ENCODE data around the gene ANTXR1. TPM values are rescaled to one million over a fixed set of nuclear protein-coding genes. Genes with fewer than 3 reads are reported as not detected.

Gene ANTXR1
- total and polyA plus RNA-seq, 9 of the 15 experiments (the other 6 are each of a cell fraction or from before 2014, with no cell fraction given) = 0.07 to 1.00 (median 0.54) TPM

- Histone ChIP-seq H3K4me3 (no peak overlapping the region), H3K9ac (ENCODE audit: insufficient read depth in 1 of 2, low read depth in 2 of 2, low read length in 2 of 2) (no peak overlapping the region), H3K9me3 (replicated peaks; ENCODE audit: control insufficient read depth, insufficient read depth, low read depth, low read length) (no peaks in the 10 kb centered on the region), H3K36me3 (ENCODE audit: control insufficient read depth, insufficient read depth, low read length) (no peaks in the 10 kb centered on the region), H3K9me1 (ENCODE audit: control insufficient read depth, insufficient read depth, low read length) (no peaks in the 10 kb centered on the region), H3K4me1 (replicated peaks in 1 of 2; ENCODE audit: control insufficient read depth in 2 of 2, insufficient read depth in 2 of 2, low read length in 2 of 2) (no peaks in the 10 kb centered on the region), H2AFZ (ENCODE audit: low read depth, low read length) (no peak overlapping the region), H3K27ac (ENCODE audit: extremely low read depth, low read depth, low read length) (no peak overlapping the region), H3K79me2 (ENCODE audit: control insufficient read depth, insufficient read depth, low read length) (no peaks in the 10 kb centered on the region), H4K20me1 (replicated peaks; ENCODE audit: control insufficient read depth, insufficient read depth, low read length) (no peaks in the 10 kb centered on the region), H3K27me3 (ENCODE audit: control insufficient read depth in 2 of 2, insufficient read depth in 2 of 2, low read length in 2 of 2) (peaks cover 0 to 12% of the 10 kb centered on the region in 2 experiments; a peak in 2 of 5 replicates), H3K4me2 (ENCODE audit: insufficient read depth, low read length) (no peak overlapping the region)
- intact Hi-C loops (cut with micrococcal nuclease) (no loop called here), in situ Hi-C loops (cut with MboI) (loop anchor here (25.0 kb wide), 2 partner anchors 279 to 679 kb away; no protein-coding TSS in a partner anchor)
- FAIRE-seq (no peak), ATAC-seq (no peak), DNase-seq (ENCODE audit: extremely low read depth in 1 of 4, low spot score in 3 of 4) (no peak)
- TF ChIP-seq ZNF184 (CRISPR knock-in tag; IDR thresholded peaks at IDR 0.05) = no peak
- no peak for TF ChIP-seq BHLHE40 (IDR thresholded peaks at IDR 0.05; ENCODE audit: low read length)
- TF ChIP-seq STAT5B (CRISPR knock-in tag; IDR thresholded peaks at IDR 0.05) = no peak
- no peak for TF ChIP-seq ZNF644 (tag; IDR thresholded peaks at IDR 0.05; ENCODE audit: low read depth)
- no peak for TF ChIP-seq HINFP (tag; conservative IDR thresholded peaks at IDR 0.05; ENCODE audit: low read depth)
- no peak for TF ChIP-seq HMBOX1 (IDR thresholded peaks at IDR 0.05)
- no peak for TF ChIP-seq ZNF311 (CRISPR knock-in tag; IDR thresholded peaks at IDR 0.05)
- TF ChIP-seq ZNF316 (IDR thresholded peaks at IDR 0.05) = no peak
- TF ChIP-seq PATZ1 (CRISPR knock-in tag; IDR thresholded peaks at IDR 0.05; ENCODE audit: borderline replicate concordance) = no peak
- no peak for TF ChIP-seq MEIS2 (IDR thresholded peaks at IDR 0.05; ENCODE audit: partially characterized antibody)
- no peak for TF ChIP-seq CBFA2T2 (conservative IDR thresholded peaks at IDR 0.05)
- no peak for TF ChIP-seq TARDBP (IDR thresholded peaks at IDR 0.05)
- no peak for TF ChIP-seq SLC30A9 (CRISPR knock-in tag; IDR thresholded peaks at IDR 0.05)
- TF ChIP-seq PHB2 (IDR thresholded peaks at IDR 0.05; ENCODE audit: low read depth) = no peak
- TF ChIP-seq ZNF354B (CRISPR knock-in tag; IDR thresholded peaks at IDR 0.05) = no peak
- TF ChIP-seq ZBTB8A (IDR thresholded peaks at IDR 0.05; ENCODE audit: partially characterized antibody) = no peak
- TF ChIP-seq ZNF449 (CRISPR knock-in tag; IDR thresholded peaks at IDR 0.05) = no peak
- ChIA-PET CTCF (ENCODE audit: low intra/inter-chr PET ratio) (no interaction called here), POLR2A (no interaction called here)
- WGBS (ENCODE audit: insufficient coverage, low coverage, missing lambda C conversion rate) = 0% methylated on average over 1 of the region's 1 CpG
- no TSS peak for BruUV-seq (replicated peaks)
Observed at GRCh38 chr2:69033461-69034095, 20.6 kb downstream of the ANTXR1 start.
